DMS 273 (cell line): Measurements from ENCODE around the gene TBC1D2.
A peak's percentile ranks its signal among the peaks of the same experiment; 100 is the strongest.

Experiments used
- DNase-seq: peaks from one replicate; lab custom pipeline; 2025; ENCODE audit not compliant: unreplicated experiment; lab: John Stamatoyannopoulos, UW

TBC1D2 gene

GRCh38 chr9:98192503-98193335 is 62.7 kb downstream of the TBC1D2 start, which contains the start of gene CORO2A:
TSS of gene CORO2A (minus strand) at chr9:98192637. CDS start at chr9:98157660, 34,977 bp downstream.
- peak; percentile 88 for DNase-seq

GRCh38 chr9:98191671-98192502 is 63.6 kb downstream of the TBC1D2 start:
- DNase-seq, result peak; percentile 44

- DNase-seq, result no peak
Measured at GRCh38 chr9:98191181-98191608, 64.3 kb downstream of the TBC1D2 start.

DNA sequence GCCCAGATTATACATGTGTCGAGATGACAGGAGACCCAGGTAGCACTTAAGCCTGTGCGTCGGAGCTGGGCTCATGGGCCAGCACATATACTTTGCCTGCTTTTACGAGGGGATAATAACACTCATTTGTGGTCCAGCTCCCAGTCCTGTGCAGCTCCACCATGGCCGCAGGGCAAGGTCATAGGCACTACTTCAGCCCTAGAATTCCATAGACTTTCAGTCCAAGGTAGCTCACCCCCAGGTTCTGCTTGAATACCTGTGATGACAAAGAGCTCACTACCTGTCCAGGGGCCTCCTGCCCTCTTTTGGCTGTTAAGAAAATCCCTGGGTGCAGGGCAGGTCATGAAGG is 64.7 kb downstream of the TBC1D2 start:
- no peak for DNase-seq

- no peak for DNase-seq
Measured at GRCh38 chr9:98189412-98189811, 66.0 kb downstream of the TBC1D2 start.

- no peak for DNase-seq
Measured at GRCh38 chr9:98187926-98188325, 67.5 kb downstream of the TBC1D2 start.

GRCh38 chr9:98186236-98186635 is 69.2 kb downstream of the TBC1D2 start:
- DNase-seq, result no peak

- DNase-seq, result peak; percentile 72
Measured at GRCh38 chr9:98185611-98186171, 69.8 kb downstream of the TBC1D2 start.

GRCh38 chr9:98185021-98185567 is 70.4 kb downstream of the TBC1D2 start:
- DNase-seq, result no peak

DNA sequence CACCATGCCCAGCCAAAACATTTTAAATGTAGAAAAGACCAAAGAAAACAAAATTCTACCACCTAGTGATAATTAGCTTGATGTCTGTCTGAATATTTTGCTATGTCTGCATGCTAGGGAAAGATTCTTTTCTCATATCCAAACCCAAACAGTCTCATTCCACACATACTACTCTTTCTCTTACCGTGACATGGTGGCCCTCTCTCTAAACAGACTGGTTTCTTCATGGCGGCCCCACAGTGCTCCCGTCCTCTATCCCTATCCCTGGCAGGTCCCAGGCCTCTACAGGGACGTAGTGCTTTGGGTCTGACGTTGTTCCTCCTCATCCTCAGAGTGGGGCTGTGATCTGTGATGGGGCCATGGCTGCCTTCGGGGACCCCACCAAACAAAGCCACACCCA is 71.1 kb downstream of the TBC1D2 start:
- DNase-seq, result no peak

DNA sequence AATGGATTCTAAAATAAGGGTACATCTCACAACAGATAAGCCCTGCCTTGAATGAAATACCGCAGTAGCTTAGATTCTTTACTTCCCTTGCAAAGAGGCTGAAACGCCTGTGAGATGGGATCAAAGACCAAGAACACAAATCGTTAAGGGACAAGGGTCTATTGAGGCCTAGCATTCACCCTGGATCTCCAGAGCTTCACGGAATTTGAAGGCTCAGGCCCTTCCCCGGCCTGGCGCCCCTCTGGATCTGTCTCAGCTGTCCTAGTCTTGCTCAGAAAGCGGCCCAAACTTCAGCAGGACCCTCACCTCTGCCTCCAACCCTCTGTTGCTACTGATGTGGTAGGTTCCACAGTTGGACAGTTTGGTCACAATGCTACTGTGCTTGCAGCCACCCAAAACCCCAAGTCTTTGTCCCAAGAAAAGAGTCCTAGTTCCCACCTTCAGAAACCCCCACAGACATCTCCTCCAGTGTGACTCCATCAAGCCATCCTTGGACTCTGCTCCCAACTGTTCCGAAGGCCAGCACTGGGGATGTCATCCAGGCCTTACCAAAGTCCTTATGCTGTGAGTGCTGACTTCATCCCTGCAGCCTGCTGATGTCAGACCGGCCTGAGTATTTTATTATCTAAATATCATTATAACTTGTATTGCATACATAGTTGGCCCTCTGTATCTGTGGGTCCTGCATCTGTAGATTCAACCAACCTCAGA is 72.4 kb downstream of the TBC1D2 start:
- no peak for DNase-seq

DNA sequence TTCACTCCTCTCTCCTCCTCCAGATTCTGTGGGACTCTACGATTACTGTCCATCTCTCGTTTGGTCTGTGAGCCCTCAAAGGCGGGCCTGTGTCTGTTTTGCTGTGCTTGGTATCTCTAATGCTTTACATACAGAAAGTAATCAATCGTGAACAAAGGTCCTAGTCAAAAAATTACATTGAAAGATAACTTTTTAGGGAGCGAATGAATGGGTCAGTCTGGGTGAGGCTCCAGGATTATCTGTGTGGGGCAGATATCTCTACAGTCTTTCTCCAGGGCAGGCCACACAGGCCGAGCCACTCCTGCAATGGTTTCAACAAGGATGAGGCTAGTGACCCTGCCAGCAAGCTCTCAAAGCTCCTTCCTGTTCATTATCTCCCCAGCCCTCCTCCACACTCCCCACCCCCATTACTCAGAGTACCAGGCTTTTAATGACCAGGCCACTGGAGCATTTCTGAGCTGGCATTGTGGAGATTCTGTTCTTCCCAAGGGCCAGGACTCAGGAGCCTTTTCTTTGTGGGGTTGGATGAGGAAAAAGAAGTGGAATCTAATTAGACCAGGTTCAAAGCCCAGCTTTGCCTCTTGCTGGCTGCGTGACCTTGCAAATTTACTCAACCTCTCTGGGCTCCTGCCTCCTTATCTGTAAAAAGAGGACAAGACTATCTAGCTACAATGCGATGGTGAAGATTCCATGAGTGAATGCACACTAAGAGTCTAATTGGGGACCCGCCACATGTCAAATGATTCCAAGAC is 73.2 kb downstream of the TBC1D2 start:
- no peak for DNase-seq

DNA sequence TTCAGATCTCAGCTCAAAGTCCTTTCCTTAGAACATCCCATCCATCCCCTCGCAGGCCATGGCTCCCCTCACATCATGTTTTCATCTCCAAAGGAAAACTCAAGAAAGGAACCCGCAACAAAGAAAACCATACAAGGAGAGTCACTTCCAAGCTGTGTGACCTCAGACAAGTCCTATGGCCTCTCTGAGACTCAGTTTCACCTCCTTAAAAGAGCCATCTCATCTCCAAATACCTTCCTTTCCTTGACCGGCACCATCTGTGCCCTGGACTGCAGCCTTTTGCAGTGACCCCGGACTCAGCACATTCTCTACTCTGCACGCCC is 73.7 kb downstream of the TBC1D2 start:
- no peak for DNase-seq

GRCh38 chr9:98180996-98181395 is 74.5 kb downstream of the TBC1D2 start:
- DNase-seq, result no peak

DNA sequence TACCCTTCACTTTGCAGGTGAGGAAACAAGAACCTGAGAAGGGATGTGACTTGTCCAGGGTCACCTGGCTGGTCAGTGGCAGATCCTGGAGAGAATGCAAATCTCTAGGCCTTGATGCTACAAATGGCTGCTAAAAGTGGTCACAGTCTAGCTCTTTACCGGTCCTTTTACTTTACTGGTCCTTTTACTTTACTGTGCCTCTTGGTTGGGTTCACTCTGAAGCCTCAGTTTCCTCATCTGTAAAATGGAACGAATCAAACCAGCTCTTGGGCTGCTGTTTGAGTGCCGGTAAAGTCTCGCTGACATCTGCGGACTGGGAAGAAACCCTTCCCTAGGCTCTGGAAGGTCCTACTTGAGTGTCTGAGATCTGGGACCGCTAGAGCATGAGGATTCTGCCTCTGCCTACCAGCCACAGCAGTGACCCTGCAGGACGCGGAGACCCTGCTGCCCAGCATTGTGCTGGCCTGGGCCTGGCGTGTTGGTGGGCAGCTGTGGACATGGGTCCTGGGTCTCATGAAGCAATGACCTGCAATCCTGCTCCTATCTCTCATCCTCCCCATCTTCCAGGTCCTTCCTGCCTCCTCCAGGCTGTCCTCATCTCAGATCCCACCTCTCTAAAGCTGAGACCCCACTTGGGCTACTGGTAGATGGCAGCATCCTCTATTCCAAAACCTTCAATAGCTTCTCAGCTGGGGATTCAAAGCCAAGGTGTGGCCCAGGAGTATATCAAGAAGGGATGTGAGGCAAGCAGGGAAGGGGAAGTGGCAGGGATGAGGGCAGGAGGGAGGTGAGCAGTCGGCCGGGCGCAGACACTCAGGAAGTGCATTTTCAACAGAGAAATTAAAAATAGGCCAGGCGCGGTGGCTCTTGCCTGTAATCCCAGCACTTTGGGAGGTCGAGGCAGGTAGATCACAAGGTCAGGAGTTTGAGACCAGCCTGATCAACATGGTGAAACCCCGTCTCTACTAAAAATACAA is 76.3 kb downstream of the TBC1D2 start:
- no peak for DNase-seq

DNA sequence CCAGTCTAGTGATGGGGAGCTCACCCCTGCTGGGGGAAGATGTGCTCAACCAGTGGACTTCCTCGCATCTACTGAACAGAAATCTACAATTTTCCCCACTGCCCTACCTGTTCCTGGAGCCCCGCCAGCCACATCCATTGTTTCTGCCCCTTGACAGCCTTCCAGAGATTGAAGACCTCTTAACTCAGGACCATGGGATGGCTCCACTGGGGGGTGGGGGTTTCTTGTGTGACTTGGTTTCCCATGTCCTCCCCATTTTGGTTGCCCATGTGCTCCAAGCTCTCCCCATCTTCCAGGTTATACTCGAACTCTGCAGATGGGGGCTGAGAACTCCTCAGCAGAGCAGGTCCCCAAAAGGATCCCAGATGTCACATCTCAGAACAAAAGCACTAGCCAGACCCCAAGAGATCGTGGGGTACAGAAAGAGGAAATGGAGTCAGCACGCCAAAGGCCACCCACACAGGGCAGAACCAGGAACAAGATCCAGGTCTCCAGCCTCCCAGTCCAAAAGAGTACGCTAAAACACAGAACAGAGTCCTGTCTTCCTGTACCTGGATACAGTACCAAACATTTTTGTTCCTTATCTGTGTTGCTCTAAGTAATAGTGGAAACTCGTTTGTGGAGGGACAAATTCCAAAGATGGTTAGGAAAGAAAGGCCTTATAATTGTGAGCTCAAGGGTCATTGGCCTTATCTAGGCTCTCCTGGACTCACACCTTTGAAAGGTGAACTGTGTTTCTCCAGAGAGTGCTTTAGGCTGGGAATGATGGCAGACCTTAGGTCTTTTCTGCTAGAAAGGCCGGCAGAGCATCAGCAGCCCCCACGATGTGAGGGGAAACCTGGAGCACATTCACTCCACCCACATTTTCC is 78.8 kb downstream of the TBC1D2 start:
- DNase-seq, result no peak

- no peak for DNase-seq
Measured at GRCh38 chr9:98175762-98176161, 79.7 kb downstream of the TBC1D2 start.

DNA sequence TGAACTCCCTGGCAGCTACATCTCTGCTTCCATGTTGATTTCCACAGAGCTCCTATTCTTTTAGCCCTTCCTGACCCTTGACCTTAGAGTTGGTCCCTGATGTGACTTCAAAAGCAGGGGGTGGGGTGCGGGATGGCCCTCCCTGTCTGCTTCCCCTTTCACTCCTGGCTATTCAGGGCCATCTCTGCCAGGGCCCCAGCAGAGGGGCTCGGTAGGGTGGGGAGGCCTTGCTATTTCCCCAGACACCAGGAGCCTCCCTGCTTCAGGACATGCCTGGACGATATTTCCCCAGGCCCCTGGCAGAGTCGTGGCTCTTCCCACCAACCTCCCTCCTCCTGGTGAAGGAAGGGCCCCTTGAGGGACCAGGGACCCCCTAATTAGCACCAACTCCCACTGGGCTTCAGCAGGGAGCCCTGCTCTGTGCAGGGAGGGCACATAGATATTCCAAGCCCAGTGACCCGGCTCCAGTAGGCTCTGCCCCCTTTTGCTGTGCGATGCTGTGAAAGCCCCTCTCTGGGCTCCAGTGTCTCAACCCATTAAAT is 80.3 kb downstream of the TBC1D2 start:
- no peak for DNase-seq
